IMR-90 (cell line): Measurements from ENCODE around the gene IL17REL. TPM values are rescaled to one million over a fixed set of nuclear protein-coding genes. Genes with fewer than 3 reads are reported as not detected.

ENCODE experiments used
- ATAC-seq: fragments of 200-7000 bp; cut with Tn5 transposase; 2 replicates; pipeline ENCODE4 v1.9.1; 2020; ENCODE audit warnings: low read depth, mild to moderate bottlenecking, moderate library complexity
- BruUV-seq: library from RNA; stranded (reverse); fragments of 400-500 nt; replicated peaks from 2 replicates; lab custom pipeline; 2021; lab: Mats Ljungman, UMichigan
- CTCF ChIA-PET: fragments of 300-600 bp; formaldehyde crosslinking; extraction: SDS; loops from one replicate; lab custom pipeline; 2021; ENCODE audit warnings: antibody characterized with exemption; lab: Yijun Ruan, JAX
- POLR2A ChIA-PET: fragments of 300-600 bp; sonication (Branson Sonifier 250); formaldehyde crosslinking; loops from one replicate; lab custom pipeline; 2022; ENCODE audit warnings: antibody characterized with exemption; ENCODE audit not compliant: unreplicated experiment; lab: Charles Lee
- DNase-seq: peaks from one replicate; pipeline ENCODE4 v3.0.0; 2013
- H2AFZ ChIP-seq: replicated peaks from 2 replicates; pipeline ENCODE3; 2013; ENCODE audit warnings: low read length, mild to moderate bottlenecking; ENCODE audit not compliant: poor library complexity
- H2AK5ac ChIP-seq: 2 replicates; pipeline ENCODE4 v1.6.1; 2013; ENCODE audit warnings: low read depth, low read length, inconsistent platforms
- H2AK9ac ChIP-seq: replicated peaks from 2 replicates; pipeline ENCODE3; 2013; ENCODE audit warnings: mild to moderate bottlenecking, low read depth, low read length, moderate library complexity; ENCODE audit not compliant: poor library complexity
- H2BK120ac ChIP-seq: 2 replicates; pipeline ENCODE4 v1.6.1; 2013; ENCODE audit warnings: low read depth, low read length, inconsistent platforms
- H2BK15ac ChIP-seq: 3 replicates; pipeline ENCODE4 v1.6.1; 2013; ENCODE audit warnings: low read depth, low read length, inconsistent platforms
- H2BK20ac ChIP-seq: 2 replicates; pipeline ENCODE4 v1.6.1; 2013; ENCODE audit warnings: low read depth, mild to moderate bottlenecking, inconsistent platforms, low read length, moderate library complexity
- H2BK5ac ChIP-seq: 2 replicates; pipeline ENCODE4 v1.6.1; 2013; ENCODE audit warnings: mild to moderate bottlenecking, low read depth, low read length, inconsistent platforms; ENCODE audit not compliant: poor library complexity, severe bottlenecking
- H3K14ac ChIP-seq: replicated peaks from 2 replicates; pipeline ENCODE4 v1.6.1; 2013; ENCODE audit warnings: low read depth, low read length, inconsistent platforms
- H3K18ac ChIP-seq: 2 replicates; pipeline ENCODE4 v1.6.1; 2013; ENCODE audit warnings: low read depth, low read length, control low read depth
- H3K23ac ChIP-seq: 2 replicates; pipeline ENCODE4 v1.6.1; 2013; ENCODE audit warnings: low read depth, low read length, inconsistent platforms
- H3K27ac ChIP-seq: 2 replicates; pipeline ENCODE4 v1.5.1; 2013; ENCODE audit warnings: mild to moderate bottlenecking, control low read depth, low read length; ENCODE audit not compliant: insufficient read depth
- H3K27me3 ChIP-seq: 2 replicates; pipeline ENCODE4 v1.6.1; 2013; ENCODE audit warnings: low read length; ENCODE audit not compliant: control insufficient read depth, insufficient read depth
- H3K36me3 ChIP-seq: 2 replicates; pipeline ENCODE4 v1.6.1; 2013; ENCODE audit warnings: low read length, mixed read lengths; ENCODE audit not compliant: control insufficient read depth, insufficient read depth
- H3K4ac ChIP-seq: 2 replicates; pipeline ENCODE4 v1.6.1; 2013; ENCODE audit warnings: low read depth, low read length, inconsistent platforms
- H3K4me1 ChIP-seq: 2 replicates; pipeline ENCODE4 v1.6.1; 2013; ENCODE audit warnings: low read length, mixed read lengths; ENCODE audit not compliant: control insufficient read depth, insufficient read depth
- H3K4me2 ChIP-seq: 2 replicates; pipeline ENCODE4 v1.6.1; 2013; ENCODE audit warnings: low read depth, mild to moderate bottlenecking, control low read depth, low read length, moderate library complexity
- H3K4me3 ChIP-seq: 2 replicates; pipeline ENCODE4 v1.5.1; 2013; ENCODE audit warnings: low read depth, mild to moderate bottlenecking, control low read depth, low read length, moderate library complexity; ENCODE audit not compliant: insufficient read depth
- H3K56ac ChIP-seq: 2 replicates; pipeline ENCODE4 v1.6.1; 2013; ENCODE audit warnings: low read length, inconsistent platforms; ENCODE audit not compliant: insufficient read depth; ENCODE audit errors: extremely low read depth
- H3K79me1 ChIP-seq, 2 experiments: 2 replicates each; pipeline ENCODE4 v1.6.1; 2013; ENCODE audit warnings: low read length in 2 of 2, inconsistent platforms in 1 of 2, low read depth in 1 of 2
- H3K9ac ChIP-seq: 2 replicates; pipeline ENCODE4 v1.6.1; 2013; ENCODE audit warnings: low read depth, low read length, control low read depth
- H3K9me1 ChIP-seq: 2 replicates; pipeline ENCODE4 v1.6.1; 2013; ENCODE audit warnings: low read length, inconsistent platforms; ENCODE audit not compliant: insufficient read depth
- H3K9me3 ChIP-seq: 2 replicates; pipeline ENCODE4 v1.6.1; 2013; ENCODE audit warnings: low read length; ENCODE audit not compliant: control insufficient read depth, insufficient read depth
- H4K20me1 ChIP-seq: 2 replicates; pipeline ENCODE4 v1.6.1; 2013; ENCODE audit warnings: low read length, inconsistent platforms; ENCODE audit not compliant: insufficient read depth
- H4K5ac ChIP-seq: 2 replicates; pipeline ENCODE4 v1.6.1; 2013; ENCODE audit warnings: mild to moderate bottlenecking, low read depth, low read length, control low read depth
- H4K8ac ChIP-seq, 2 experiments: 2 replicates each; pipeline ENCODE4 v1.6.1; 2013; ENCODE audit warnings: low read depth in 2 of 2, low read length in 2 of 2, control low read depth in 1 of 2, inconsistent platforms in 1 of 2
- H4K91ac ChIP-seq: 2 replicates; pipeline ENCODE4 v1.6.1; 2013; ENCODE audit warnings: low read depth, low read length, inconsistent platforms; ENCODE audit not compliant: insufficient read depth
- CEBPB ChIP-seq: IDR thresholded peaks from 2 replicates; pipeline ENCODE4 v1.6.1; 2012; ENCODE audit warnings: low read depth, low read length, improper control_type of control experiment
- CTCF ChIP-seq: conservative IDR thresholded peaks from 2 replicates; pipeline ENCODE4 v1.5.1; 2012; ENCODE audit warnings: mild to moderate bottlenecking, low read depth, low read length, improper control_type of control experiment
- MAFK ChIP-seq: IDR thresholded peaks from 2 replicates; pipeline ENCODE4 v1.6.1; 2012; ENCODE audit warnings: low read depth, low read length, improper control_type of control experiment
- MAZ ChIP-seq: IDR thresholded peaks from 2 replicates; pipeline ENCODE4 v1.6.1; 2012; ENCODE audit warnings: low read depth, mild to moderate bottlenecking, low read length, improper control_type of control experiment, moderate library complexity, borderline replicate concordance
- NFE2L2 ChIP-seq: fragments of 150-350 bp; IDR thresholded peaks from 2 replicates; pipeline ENCODE4 v1.6.1; 2016; ENCODE audit warnings: low read depth, mild to moderate bottlenecking, low read length
- RAD21 ChIP-seq: IDR thresholded peaks from 2 replicates; pipeline ENCODE4 v1.6.1; 2012; ENCODE audit warnings: low read length, improper control_type of control experiment
- RCOR1 ChIP-seq: IDR thresholded peaks from 2 replicates; pipeline ENCODE4 v1.6.1; 2012; ENCODE audit warnings: mild to moderate bottlenecking, low read length, improper control_type of control experiment; ENCODE audit not compliant: insufficient replicate concordance
- SMC3 ChIP-seq: fragments of 150-350 bp; IDR thresholded peaks from 2 replicates; pipeline ENCODE4 v1.6.1; 2016; ENCODE audit warnings: low read depth, mild to moderate bottlenecking, antibody characterized with exemption, low read length, moderate library complexity
- USF2 ChIP-seq: fragments of 150-350 bp; IDR thresholded peaks from 2 replicates; pipeline ENCODE4 v1.6.1; 2017; ENCODE audit warnings: mild to moderate bottlenecking, antibody characterized with exemption, low read length, low read depth
- WGBS, 2 experiments: methylation state at CpG; one replicate each; pipeline versions ENCODE4 v1.1.5 to v1.1.7; 2013; ENCODE audit warnings: missing lambda C conversion rate in 2 of 2; ENCODE audit not compliant: insufficient read length in 1 of 2; ENCODE audit errors: extremely low coverage in 2 of 2; 5-methylcytosine and 5-hydroxymethylcytosine counted together
- dilution Hi-C: fragments of 300-500 bp; cut with HindIII; formaldehyde crosslinking; loops from one replicate; pipeline ENCODE4 v1.14.3; 2018; ENCODE audit warnings: low sequenced_read_pairs; ENCODE audit not compliant: unreplicated experiment
- in situ Hi-C: fragments of 300-500 bp; cut with MboI; formaldehyde crosslinking; loops from 3 replicates; pipeline ENCODE4 v1.14.3; 2019; ENCODE audit warnings: low sequenced_read_pairs, inconsistent platforms, mixed read lengths
- intact Hi-C: fragments of 100-400 bp; cut with micrococcal nuclease; formaldehyde crosslinking; loops from 2 replicates; pipeline ENCODE4 v1.10.0; 2022
- polyA plus RNA-seq, 3 experiments: library from polyadenylated mRNA; depleted of rRNA; stranded (reverse); fragments of >200 nt; gene quantifications; 2 replicates each; pipeline ENCODE4 v1.2.3, GENCODE V29; 2012; ENCODE audit warnings: low replicate concordance in 1 of 3
- total RNA-seq: library from RNA; depleted of rRNA; stranded (reverse); fragments of >200 nt; gene quantifications from 2 replicates; pipeline ENCODE4 v1.2.3, GENCODE V29; 2012

The IL17REL gene
- total and polyA plus RNA-seq, 2 of the 4 experiments (the other 2 are of a cell fraction) = not detected

- no peak for TF ChIP-seq CTCF
- TF ChIP-seq CEBPB = no peak
- TF ChIP-seq SMC3 = no peak
Observed at GRCh38 chr22:49954991-49955580, 57.5 kb downstream of the IL17REL start (continued).

- H3K4me3 ChIP-seq = no peak overlapping the region
- H3K4me1 ChIP-seq = peaks cover 40% of the 10 kb centered on the region
- ChIA-PET CTCF (no interaction called here), POLR2A (no interaction called here)
- peak overlapping the region; percentile 86 for H2BK5ac ChIP-seq
- in situ Hi-C loops = no loop called here
- H2AK5ac ChIP-seq = peak overlapping the region; percentile 66
- H3K27ac ChIP-seq = no peak overlapping the region
- H2BK20ac ChIP-seq = peak overlapping the region; percentile 25; the same call in 1 of the 2 replicates
- no peaks in the 10 kb centered on the region for H4K20me1 ChIP-seq
- TF ChIP-seq CEBPB = no peak
- no peak for TF ChIP-seq SMC3
- no peak for TF ChIP-seq RCOR1
- no peak for TF ChIP-seq CTCF
- TF ChIP-seq RAD21 = no peak
- TF ChIP-seq USF2 = no peak
- TF ChIP-seq NFE2L2 = no peak
- TF ChIP-seq MAZ = no peak
- TF ChIP-seq MAFK = no peak
- H2AFZ ChIP-seq = peak overlapping the region; percentile 76
- peak overlapping the region; percentile 99 for H2AK9ac ChIP-seq
- no peak overlapping the region for H3K56ac ChIP-seq
- no peak overlapping the region for H3K23ac ChIP-seq
- 100% methylated on average over 2 of the region's 8 CpGs; no CpG with 5 or more reads in 1 of the 2 experiments for WGBS, 2 experiments
- H3K9ac ChIP-seq = no peak overlapping the region
- peak overlapping the region; percentile 71; the same call in 2 of the 3 replicates for H2BK15ac ChIP-seq
- peak overlapping the region; percentile 94 for H2BK120ac ChIP-seq
- H3K4me2 ChIP-seq = no peak overlapping the region
- H3K9me1 ChIP-seq = peaks cover 23% of the 10 kb centered on the region
- DNase-seq (no peak), ATAC-seq (no peak)
- peaks cover under 1 to 5% of the 10 kb centered on the region in 2 experiments; a peak in 1 of 4 replicates for H3K79me1 ChIP-seq
- H4K8ac ChIP-seq = peak overlapping the region in 1 of 2 experiments; percentile 56; a peak in 2 of 4 replicates
- H3K27me3 ChIP-seq = no peaks in the 10 kb centered on the region
- intact Hi-C loops = no loop called here
- no peaks in the 10 kb centered on the region for H3K9me3 ChIP-seq
- BruUV-seq = no TSS peak
- H3K4ac ChIP-seq = peak overlapping the region; percentile 100
- H4K91ac ChIP-seq = peak overlapping the region; percentile 76
- 0 out of 2 replicates have a peak overlapping the region, but pooled peaks have one; percentile 64 for H4K5ac ChIP-seq
- H3K36me3 ChIP-seq = no peaks in the 10 kb centered on the region
- H3K18ac ChIP-seq = peak overlapping the region; percentile 41; the same call in 1 of the 2 replicates
- dilution Hi-C loops = no loop called here
- peak overlapping the region; percentile 11; the same call in 1 of the 2 replicates for H3K14ac ChIP-seq
Observed at GRCh38 chr22:49954354-49954753, 58.2 kb downstream of the IL17REL start.
